Fibroblast of mammary gland (primary cell): ENCODE results near the gene CLDN10.

ENCODE experiments used
- DNase-seq: peaks from one replicate; pipeline ENCODE4 v3.0.0-alpha.2; 2010; ENCODE audit warnings: low read depth
- H3K4me3 ChIP-seq: 2 replicates; pipeline ENCODE4 v1.5.1; 2011; ENCODE audit warnings: low read depth, mild to moderate bottlenecking, low read length, moderate library complexity; ENCODE audit not compliant: control insufficient read depth
- CTCF ChIP-seq: conservative IDR thresholded peaks from 2 replicates; pipeline ENCODE4 v1.5.1; 2011; ENCODE audit warnings: low read depth, low read length, inconsistent platforms; ENCODE audit not compliant: control insufficient read depth, insufficient read depth

The CLDN10 gene

DNA sequence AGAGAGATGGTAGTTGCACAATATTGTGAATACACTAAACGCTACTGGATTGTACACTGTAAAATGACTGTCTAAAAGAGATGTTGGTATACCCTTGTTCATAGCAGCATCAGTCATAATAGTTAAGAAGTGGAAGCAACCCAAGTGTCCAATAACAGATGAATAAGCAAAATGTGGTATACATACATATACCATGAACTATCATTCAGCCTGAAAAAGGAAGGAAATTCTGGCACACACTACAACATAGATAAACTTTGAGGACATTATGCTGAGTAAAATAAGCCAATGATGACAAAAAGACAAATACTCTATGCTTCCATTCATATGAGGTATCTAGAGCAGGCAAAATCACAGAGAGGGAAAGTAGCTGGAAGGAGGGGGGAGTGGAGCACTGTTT, 76.0 kb downstream of the CLDN10 start:
- no peak overlapping the region for H3K4me3 ChIP-seq
- no peak for TF ChIP-seq CTCF
- DNase-seq = peak; percentile 20

GRCh38 chr13:95629071-95629470, 76.6 kb downstream of the CLDN10 start:
- no peak overlapping the region for H3K4me3 ChIP-seq
- no peak for DNase-seq
- TF ChIP-seq CTCF = no peak
